ENCODE data around the gene ANO4.
"Not testable (repeated sequence)": the region's sequence is repeated elsewhere in the genome, so short reads cannot be mapped to it uniquely, and the experiment has no call there.

Gene ANO4

GRCh38 chr12:101044512-101045059, 250.0 kb downstream of the ANO4 start:
- DNase-seq (ENCODE audit: low spot score), result no peak

GRCh38 chr12:101045486-101046464, 251.2 kb downstream of the ANO4 start:
- DNase-seq (ENCODE audit: low spot score), result peak; percentile 24

GRCh38 chr12:101047652-101048051, 253.1 kb downstream of the ANO4 start:
- DNase-seq (ENCODE audit: low spot score), result no peak

GRCh38 chr12:101050631-101051030, 256.1 kb downstream of the ANO4 start:
- DNase-seq (ENCODE audit: low spot score), result no peak

GRCh38 chr12:101051151-101051550, 256.6 kb downstream of the ANO4 start:
- no peak for DNase-seq (ENCODE audit: low spot score)

DNA sequence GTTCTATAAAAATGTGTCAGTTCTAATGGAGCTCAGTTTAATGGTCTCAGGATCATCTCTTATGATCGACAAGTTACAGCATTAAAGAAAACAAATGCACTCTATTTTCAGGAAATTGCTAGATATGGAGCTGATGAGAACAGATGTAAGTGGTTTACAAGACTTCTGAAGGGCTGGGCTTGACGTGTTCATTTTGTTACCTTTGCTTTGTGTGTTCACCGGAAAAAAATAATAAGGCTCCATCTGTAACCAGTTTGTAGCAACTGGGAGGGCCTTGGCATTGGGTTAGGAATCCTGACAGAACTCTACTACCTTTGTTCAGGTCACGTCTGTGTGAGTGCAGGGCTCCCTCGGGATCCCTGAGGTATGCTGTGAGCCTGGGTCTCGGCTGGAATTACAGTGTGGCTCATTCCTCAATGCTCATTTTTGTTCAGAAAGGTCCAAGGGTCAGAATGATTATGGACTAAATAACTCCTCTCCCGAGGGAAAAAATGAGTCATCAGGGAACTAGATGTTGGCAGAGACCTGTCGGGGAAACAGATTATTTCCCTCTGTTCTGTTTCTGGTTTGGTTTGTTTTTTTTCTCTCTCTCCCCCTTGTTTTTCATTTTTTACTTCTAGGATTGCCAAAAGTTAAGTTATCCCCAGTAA, 257.4 kb downstream of the ANO4 start:
- no peak for DNase-seq (ENCODE audit: low spot score)

DNA sequence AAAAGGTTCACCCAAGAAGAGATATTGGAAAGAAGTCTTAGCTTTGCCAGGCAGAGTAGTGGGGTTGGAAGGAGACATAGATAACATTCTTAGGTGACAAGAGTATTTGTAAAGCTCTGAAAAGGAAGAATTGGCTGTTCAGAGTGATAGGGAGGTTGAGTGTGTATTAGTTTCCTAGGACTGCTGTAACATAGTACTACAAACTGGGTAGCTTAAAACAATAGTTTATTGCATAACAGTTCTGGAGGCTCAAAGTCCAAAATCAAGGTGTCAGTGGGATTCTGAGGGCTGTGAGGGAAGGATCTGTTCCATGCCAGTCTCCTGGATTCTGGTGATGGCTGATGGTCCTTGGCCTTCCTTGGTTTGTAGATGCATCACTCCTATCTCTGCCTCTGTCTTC, 258.6 kb downstream of the ANO4 start:
- no peak for DNase-seq (ENCODE audit: low spot score)

GRCh38 chr12:101055940-101056339, 261.4 kb downstream of the ANO4 start:
- DNase-seq (ENCODE audit: low spot score), result no peak

GRCh38 chr12:101062508-101062907, 267.9 kb downstream of the ANO4 start:
- not testable (repeated sequence) for DNase-seq (ENCODE audit: low spot score)

- no peak for DNase-seq (ENCODE audit: low spot score)
Measured at GRCh38 chr12:101064721-101065120, 270.1 kb downstream of the ANO4 start.

- no peak for DNase-seq (ENCODE audit: low spot score)
Measured at GRCh38 chr12:101066489-101066888, 271.9 kb downstream of the ANO4 start.

GRCh38 chr12:101068402-101068801, 273.8 kb downstream of the ANO4 start:
- DNase-seq (ENCODE audit: low spot score), result no peak

- DNase-seq (ENCODE audit: low spot score), result no peak
Measured at GRCh38 chr12:101068836-101069235, 274.3 kb downstream of the ANO4 start.

DNA sequence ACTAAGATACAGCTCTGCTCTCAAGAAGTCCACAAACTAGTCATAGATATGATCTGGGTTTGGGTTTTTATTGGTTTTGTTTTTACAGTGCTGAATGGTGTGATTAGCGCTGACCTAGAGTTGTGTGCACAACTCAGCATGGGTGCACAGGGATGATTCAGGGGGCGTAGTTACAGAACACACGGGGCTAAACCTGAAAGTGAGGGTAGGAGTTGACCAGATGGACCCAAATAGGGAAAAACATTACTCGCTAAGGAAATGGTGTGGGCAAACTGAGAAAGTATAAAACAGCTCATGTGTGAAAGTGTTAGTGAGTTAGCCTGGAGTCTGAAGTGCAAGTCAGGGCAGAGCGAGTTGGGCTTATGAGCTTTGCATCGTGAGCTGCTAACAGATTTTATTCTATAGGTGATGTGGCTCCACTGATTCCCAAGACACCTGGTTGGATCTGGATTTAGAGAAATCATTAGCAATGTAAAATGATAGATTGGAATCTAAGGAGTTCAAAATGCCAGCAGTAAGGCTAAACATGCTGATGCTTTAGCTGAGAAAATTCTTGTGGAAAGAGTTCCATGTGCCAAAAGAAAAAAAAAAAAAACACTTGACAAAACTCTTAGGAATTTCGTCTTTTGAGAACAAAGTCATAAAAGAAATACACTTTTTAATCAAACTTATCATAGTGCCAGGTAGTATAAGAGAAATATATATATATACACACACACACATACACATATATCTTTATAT, 280.5 kb downstream of the ANO4 start:
- no peak for DNase-seq (ENCODE audit: low spot score)

DNA sequence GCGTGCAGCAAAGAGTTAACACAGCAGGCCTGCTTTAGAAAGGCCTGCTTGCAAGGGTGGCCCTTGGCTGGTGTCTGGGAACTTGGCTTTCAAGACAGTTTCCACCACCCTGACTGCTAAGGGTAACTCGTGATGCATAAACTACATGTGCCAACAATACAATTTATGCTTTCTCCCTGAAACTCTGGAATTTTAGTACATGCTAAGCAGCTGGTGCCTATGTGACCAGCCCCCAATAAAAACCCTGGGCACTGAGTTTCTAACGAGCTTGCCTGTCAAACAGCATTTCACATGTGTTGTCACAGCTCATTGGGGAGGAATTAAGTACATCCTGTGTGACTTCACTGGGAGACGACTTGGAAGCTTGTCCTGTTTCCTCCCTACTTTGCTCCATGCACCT, 282.3 kb downstream of the ANO4 start:
- DNase-seq (ENCODE audit: low spot score), result peak; percentile 34

GRCh38 chr12:101077791-101078528, 283.4 kb downstream of the ANO4 start:
- no peak for DNase-seq (ENCODE audit: low spot score)

DNA sequence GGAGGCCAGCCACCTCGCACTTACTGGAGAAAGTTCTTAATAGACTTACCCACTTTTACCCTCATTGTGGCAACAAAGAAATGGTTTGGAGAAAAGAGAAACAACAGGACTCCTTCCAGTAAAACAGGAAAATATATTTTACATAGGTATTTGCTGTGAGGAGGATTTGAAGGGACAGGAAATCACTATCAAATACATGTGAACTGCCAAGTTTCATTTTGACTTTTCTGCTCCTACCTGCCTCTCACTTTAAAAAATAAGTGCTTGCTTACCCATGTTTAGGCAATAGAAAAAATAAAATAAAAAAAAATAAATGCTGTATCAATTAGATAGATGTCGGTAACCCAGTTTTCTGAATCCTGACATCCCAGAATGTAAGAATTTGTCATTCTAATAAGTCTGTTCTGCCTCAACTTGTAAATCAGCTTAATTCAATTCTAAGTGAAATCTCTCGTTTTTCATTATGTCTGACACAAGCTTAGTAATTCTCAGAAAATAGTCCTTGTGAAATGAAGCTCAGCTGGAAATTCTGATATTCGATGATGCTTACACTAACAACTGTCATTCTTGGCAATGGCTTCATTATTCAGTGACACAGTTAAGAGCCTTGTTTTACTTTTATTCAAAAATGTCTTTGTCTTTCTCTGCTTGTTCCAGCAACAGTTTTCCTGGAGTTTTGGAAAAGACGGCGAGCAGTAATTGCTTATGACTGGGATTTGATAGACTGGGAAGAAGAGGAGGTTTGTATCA, 284.1 kb downstream of the ANO4 start:
- peak; percentile 69 for DNase-seq (ENCODE audit: low spot score)

GRCh38 chr12:101082706-101083105, 288.1 kb downstream of the ANO4 start:
- no peak for DNase-seq (ENCODE audit: low spot score)

- no peak for DNase-seq (ENCODE audit: low spot score)
Measured at GRCh38 chr12:101086490-101087135, 292.0 kb downstream of the ANO4 start.

DNA sequence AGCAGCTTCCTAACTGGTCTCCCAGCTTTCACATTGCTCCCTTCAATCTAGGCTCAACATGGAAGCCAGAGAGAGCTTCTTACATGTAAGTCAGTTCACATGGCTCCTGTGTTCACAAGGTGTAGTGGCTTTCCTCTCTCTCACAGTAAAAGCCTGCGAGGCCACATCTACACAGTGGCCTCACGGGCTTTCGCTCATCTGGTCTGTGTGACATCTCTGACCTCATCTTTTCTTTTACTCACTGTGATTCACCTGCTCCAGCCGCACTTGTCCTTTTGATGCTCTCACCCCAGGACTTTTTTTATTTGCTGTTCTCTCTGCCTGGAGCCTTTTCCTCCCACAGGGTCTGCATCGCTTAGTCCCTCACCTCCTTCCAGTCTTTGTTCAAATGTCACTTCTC, 293.3 kb downstream of the ANO4 start:
- no peak for DNase-seq (ENCODE audit: low spot score)

Measured in pons (tissue), 1 donor.